GM18873 (cell line): ENCODE data around the gene BTBD19.
"Not testable (repeated sequence)": the region's sequence is repeated elsewhere in the genome, so short reads cannot be mapped to it uniquely, and the experiment has no call there.

ENCODE experiments used
- ATAC-seq: cut with Tn5 transposase; IDR thresholded peaks from one replicate; pipeline ENCODE4 v1.9.1; 2021; ENCODE audit warnings: mild to moderate bottlenecking, moderate library complexity, moderate number of reproducible peaks; ENCODE audit not compliant: unreplicated experiment, low FRiP score

The BTBD19 gene

GRCh38 chr1:44827197-44828002 lies 19.1 kb downstream of the BTBD19 start:
- no peak for ATAC-seq

GRCh38 chr1:44828003-44828651 lies 19.8 kb downstream of the BTBD19 start:
- ATAC-seq: no peak

- ATAC-seq: no peak
Observed at GRCh38 chr1:44828841-44829440, 20.6 kb downstream of the BTBD19 start.

- no peak for ATAC-seq
Observed at GRCh38 chr1:44829506-44830384, 21.4 kb downstream of the BTBD19 start.

- ATAC-seq: no peak
Observed at GRCh38 chr1:44830900-44831304, 22.6 kb downstream of the BTBD19 start.

- ATAC-seq: no peak
Observed at GRCh38 chr1:44831516-44831915, 23.2 kb downstream of the BTBD19 start.

- no peak for ATAC-seq
Observed at GRCh38 chr1:44832056-44832705, 23.9 kb downstream of the BTBD19 start.

- no peak for ATAC-seq
Observed at GRCh38 chr1:44834328-44834727, 26.0 kb downstream of the BTBD19 start.

- no peak for ATAC-seq
Observed at GRCh38 chr1:44835738-44836675, 27.7 kb downstream of the BTBD19 start.

GRCh38 chr1:44838294-44838693 lies 30.0 kb downstream of the BTBD19 start:
- not testable (repeated sequence) for ATAC-seq

- ATAC-seq: no peak
Observed at GRCh38 chr1:44839576-44839975, 31.3 kb downstream of the BTBD19 start.

- ATAC-seq: no peak
Observed at GRCh38 chr1:44842486-44842861, 34.2 kb downstream of the BTBD19 start.

GRCh38 chr1:44842862-44843655 lies 34.7 kb downstream of the BTBD19 start, which contains the start of gene PTCH2:
PTCH2 (minus strand) TSS chr1:44843253; CDS start chr1:44842932, 321 bp downstream.
- ATAC-seq: no peak

GRCh38 chr1:44846985-44847384 lies 38.7 kb downstream of the BTBD19 start:
- no peak for ATAC-seq

GRCh38 chr1:44847845-44848244 lies 39.5 kb downstream of the BTBD19 start:
- ATAC-seq: no peak

- ATAC-seq: no peak
Observed at GRCh38 chr1:44848456-44849181, 40.3 kb downstream of the BTBD19 start.

GRCh38 chr1:44849575-44850132 lies 41.3 kb downstream of the BTBD19 start:
- no peak for ATAC-seq
